HG03469 (cell line): ENCODE results near the gene SCAND1.

Source experiments
- ATAC-seq: cut with Tn5 transposase; IDR thresholded peaks from one replicate; pipeline ENCODE4 v1.9.1; 2021; ENCODE audit warnings: mild to moderate bottlenecking, moderate library complexity, moderate number of reproducible peaks; ENCODE audit not compliant: unreplicated experiment

The SCAND1 gene

DNA sequence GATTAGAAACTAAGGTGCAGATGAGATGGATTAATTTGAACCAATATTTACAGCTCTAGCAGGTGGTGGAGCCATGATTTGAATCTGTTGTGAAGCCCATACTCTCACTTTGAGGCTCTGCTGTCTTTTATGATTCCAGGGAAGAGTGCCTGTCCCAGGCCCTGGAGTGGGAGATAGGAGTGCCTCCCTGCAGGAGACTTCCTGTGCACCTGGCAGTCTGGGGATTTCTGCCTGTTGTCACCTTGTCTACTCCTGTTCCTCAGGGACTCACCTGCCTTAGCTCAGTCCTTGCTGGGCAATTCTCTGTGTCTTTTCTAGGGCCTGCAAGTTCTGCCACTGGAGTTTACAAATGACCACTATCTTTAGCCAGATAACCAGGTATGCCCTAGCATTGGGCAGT, 46.3 kb downstream of the SCAND1 start:
- ATAC-seq = no peak

DNA sequence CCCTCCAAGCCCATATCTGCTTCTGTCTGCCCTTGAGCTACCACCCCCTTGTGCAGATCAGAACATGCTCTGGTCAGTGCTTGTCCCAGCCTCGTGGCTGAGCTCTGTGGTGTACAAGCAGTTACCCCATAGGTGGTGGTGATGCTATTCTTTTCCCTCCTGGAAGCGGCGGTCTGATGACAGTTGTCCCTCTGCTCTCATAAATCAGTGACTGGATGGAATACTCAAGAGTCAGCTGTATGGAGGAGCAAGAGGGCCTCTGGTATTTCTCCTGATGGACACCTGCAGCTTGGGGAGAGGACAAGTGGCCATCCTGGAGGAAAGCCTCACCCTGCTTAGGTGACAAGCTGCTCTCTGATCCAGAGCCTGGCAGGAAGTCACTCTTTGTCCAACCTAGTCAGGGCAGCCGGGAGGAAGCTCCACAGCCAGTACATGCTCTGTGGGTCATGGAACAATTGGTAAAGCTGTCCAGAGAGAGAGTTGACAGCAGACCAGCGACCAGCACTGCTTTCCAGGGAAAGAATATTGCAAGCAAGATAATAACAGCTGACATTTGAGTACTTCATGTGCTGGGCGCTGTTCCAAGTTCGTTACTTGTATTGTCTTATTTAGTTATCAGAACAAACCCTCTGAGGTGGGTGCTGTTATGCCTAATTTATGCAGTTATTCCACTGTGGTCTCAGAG, 47.1 kb downstream of the SCAND1 start:
- no peak for ATAC-seq

DNA sequence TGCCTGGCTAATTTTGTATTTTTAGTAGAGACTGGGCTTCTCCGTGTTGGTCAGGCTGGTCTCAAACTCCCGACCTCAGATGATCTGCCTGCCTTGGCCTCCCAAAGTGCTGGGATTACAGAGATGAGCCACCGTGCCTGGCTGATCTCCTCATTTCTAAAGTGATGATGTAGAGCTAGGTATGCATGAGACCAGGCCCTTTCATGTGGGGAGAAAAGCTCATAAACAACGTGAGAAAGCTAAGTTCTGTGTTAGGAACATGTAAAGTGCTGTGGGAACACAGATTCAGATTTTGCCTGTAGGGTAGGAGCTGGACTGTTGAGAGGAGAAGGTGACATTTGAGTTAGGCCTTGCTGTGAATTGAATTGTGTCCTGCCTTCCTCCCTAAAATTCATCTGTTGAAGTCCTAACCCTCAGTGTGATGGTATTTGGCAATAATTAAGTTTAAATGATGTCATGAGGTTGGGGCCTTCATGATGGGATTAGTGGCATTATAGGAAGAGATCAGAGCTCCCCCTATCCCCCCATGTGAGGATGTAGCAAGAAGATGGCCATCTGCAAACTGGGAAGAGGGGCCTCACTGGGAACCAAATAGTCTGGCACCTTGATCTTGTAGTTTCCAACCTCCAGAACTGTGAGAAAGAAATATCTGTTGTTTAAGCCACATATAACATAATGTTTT, 49.2 kb downstream of the SCAND1 start:
- no peak for ATAC-seq

DNA sequence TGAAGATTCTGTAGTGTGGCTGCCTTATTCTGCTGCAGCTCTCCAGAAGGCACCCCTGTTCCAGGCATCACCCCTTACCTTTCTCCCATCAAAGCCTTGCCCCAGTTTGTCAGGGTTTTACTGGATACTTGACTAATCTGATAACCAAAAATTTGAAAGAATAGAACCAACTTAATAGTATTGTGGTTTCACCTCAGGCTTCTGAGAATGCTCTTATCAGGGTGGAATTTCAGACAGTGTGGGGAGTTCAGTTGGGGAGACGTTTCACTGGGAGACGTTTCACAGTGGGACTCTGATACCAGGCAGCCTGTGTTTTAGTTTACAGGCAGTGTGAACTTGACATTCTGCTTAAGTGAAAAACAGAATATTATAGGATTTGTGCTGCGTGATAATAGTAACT, 50.5 kb downstream of the SCAND1 start:
- no peak for ATAC-seq
